GM23248 (cell line): Measurements from ENCODE around the gene ZBTB32.

Experiments used
- EZH2 ChIP-seq: fragments of 200-600 bp; sonication (generic); IDR thresholded peaks from 2 replicates; pipeline ENCODE4 v1.6.1; 2018; ENCODE audit warnings: antibody characterized with exemption, mild to moderate bottlenecking; ENCODE audit not compliant: insufficient read depth, poor library complexity, severe bottlenecking
- EZH2phosphoT487 ChIP-seq: fragments of 200-600 bp; sonication (generic); IDR thresholded peaks from 2 replicates; pipeline ENCODE4 v1.6.1; 2018; ENCODE audit warnings: antibody characterized with exemption, moderate library complexity, mild to moderate bottlenecking, low read depth; ENCODE audit not compliant: insufficient read depth

- TF ChIP-seq EZH2phosphoT487 (no peak), EZH2 (no peak)
Observed at GRCh38 chr19:35713904-35714495, 9.6 kb downstream of the ZBTB32 start.
